RWPE1 (cell line): ENCODE measurements around the gene DNAH2.
A peak's percentile ranks its signal among the peaks of the same experiment; 100 is the strongest.

Experiments
- CTCF ChIA-PET: fragments of 350-600 bp; sonication (Branson Sonifier 250); formaldehyde crosslinking; extraction: SDS; loops from one replicate; lab custom pipeline; 2021; lab: Yijun Ruan, JAX
- POLR2A ChIA-PET: fragments of 400-600 bp; formaldehyde crosslinking; extraction: SDS; loops from one replicate; lab custom pipeline; 2020; ENCODE audit warnings: antibody characterized with exemption; ENCODE audit not compliant: low non-redundant PET; lab: Yijun Ruan, JAX
- DNase-seq: peaks from one replicate; pipeline ENCODE4 v3.0.0; 2012; ENCODE audit warnings: low spot score
- H3K27ac ChIP-seq: fragments of 450-650 bp; 2 replicates; pipeline ENCODE4 v1.5.1; 2017
- CTCF ChIP-seq: fragments of 450-650 bp; conservative IDR thresholded peaks from 2 replicates; pipeline ENCODE4 v1.5.1; 2017; ENCODE audit warnings: low read depth, mild to moderate bottlenecking

DNAH2 gene

GRCh38 chr17:7840875-7841274 is 123.3 kb downstream of the DNAH2 start:
- ChIA-PET POLR2A (no interaction called here), CTCF (interaction anchor here (0.6 kb wide), 2 partner anchors 21 to 148 kb away, joined by 3 read pairs; no protein-coding TSS in a partner anchor)
- DNase-seq, result no peak
- no peak for TF ChIP-seq CTCF
- H3K27ac ChIP-seq, result peak overlapping the region; percentile 94

DNA sequence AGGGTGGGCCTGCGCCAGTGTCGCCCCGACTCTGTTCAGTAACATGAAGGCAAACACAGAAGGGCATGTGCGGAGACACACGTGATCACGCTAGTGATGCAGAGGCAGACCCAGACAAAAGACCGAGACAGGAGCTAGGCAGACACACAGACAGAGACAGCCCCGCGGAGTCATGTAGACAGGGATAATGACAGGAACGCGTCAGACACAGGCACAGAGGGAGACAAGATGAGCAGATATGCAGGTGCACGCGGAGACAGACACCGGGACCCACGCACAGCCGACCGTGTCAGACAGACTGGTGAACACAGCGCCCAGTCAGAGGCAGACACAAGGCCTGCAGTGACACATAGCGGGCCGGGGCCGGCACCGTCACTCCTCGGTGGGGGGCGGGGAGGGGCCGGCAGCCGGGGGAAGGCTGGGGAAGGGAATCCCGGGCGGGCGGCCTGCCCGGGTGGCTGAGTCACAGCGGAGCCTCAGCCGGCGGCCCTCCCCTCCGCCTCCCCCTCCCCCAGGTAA is 123.9 kb downstream of the DNAH2 start:
- ChIA-PET POLR2A (no interaction called here), CTCF (interaction anchor here (0.6 to 1.3 kb wide), 2 partner anchors 21 to 98 kb away, joined by 3 read pairs; no protein-coding TSS in a partner anchor)
- TF ChIP-seq CTCF, result peak; percentile 42
- DNase-seq, result peak; percentile 81
- H3K27ac ChIP-seq, result peak overlapping the region; percentile 94

DNA sequence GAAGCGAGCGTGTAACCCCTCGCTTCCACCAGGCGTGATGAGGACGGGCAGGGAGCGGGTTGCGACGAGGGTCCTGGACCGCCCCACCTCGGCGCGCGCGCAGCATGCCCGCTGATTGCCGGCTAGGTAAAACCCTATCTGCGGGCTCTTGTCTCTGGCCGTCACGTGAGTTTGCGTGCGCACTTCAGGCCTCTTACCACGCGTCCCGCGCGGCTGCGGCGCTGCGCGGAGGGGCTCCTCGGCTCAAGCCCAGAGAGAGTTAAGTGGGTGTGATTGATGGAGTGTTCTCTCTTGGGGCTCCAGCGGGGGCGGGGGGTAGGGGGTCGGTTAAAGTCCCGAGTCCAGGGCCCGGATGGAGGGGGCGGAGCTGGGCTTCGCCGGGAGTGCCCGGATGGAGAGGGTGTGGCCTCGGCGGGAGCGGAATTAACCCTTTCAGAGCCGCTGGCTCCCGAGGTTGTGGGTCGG is 124.4 kb downstream of the DNAH2 start:
- peak; percentile 84 for DNase-seq
- ChIA-PET CTCF (interaction anchor here (1.3 kb wide), 1 partner anchor 98 kb away, joined by 3 read pairs; no protein-coding TSS in a partner anchor), POLR2A (interaction anchor here (1.5 kb wide), 1 partner anchor 9 kb away, joined by 5 read pairs; no protein-coding TSS in a partner anchor)
- TF ChIP-seq CTCF, result no peak
- H3K27ac ChIP-seq, result peak overlapping the region; percentile 94

DNA sequence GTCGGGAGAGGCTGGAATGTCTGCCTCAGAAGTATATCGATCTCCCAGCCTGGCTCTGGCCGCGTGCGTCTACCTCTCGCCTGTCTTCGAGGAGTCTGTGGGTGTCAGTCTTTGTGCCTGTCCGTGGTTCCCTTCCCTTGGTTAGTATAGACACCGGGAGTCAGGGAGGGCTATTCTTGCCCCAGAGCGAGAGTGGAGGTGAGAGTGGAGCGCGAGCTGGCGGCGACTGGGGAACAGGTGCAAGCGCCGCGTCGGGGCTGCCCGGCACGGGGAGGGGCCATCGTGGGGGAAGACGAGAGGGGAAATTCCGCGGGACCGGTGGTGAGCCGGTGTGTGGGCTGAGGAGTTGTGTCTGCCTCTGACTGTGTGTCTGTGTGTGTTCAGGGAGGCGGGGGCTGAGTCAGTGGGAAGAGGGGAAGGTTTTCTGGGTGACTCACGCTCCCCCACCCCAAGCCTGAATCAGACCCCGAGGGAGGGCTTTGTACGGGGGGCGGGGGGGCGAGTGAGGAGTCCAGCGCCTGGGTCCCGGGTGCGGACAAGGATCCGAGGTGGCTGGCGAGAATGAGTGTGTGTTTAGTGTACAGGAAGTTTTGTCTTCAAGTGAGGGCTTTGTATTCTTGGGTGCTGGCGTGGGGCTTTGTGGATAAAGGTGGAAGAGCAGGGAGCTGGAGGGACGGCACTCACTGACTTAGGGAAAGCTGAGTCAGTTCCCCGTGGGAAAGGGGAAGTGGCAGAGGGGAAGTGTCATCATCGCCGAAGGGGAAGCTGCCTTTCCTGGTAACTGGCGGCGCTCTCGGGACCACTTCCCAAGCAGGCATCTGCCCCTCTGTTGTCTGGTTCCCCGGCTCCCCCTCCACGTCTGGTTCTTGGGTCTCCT is 125.1 kb downstream of the DNAH2 start:
- no peak for TF ChIP-seq CTCF
- peak overlapping the region; percentile 94 for H3K27ac ChIP-seq

GRCh38 chr17:7843257-7843535 is 125.7 kb downstream of the DNAH2 start:
- no peak for DNase-seq
- H3K27ac ChIP-seq, result peak overlapping the region; percentile 94
- CTCF ChIA-PET, result interaction anchor here (0.5 to 1.2 kb wide), 4 partner anchors 10 to 214 kb away, joined by 3 to 5 read pairs (median 4); partner anchors contain the start of gene TP53
- no peak for TF ChIP-seq CTCF
- POLR2A ChIA-PET, result interaction anchor here (1.2 to 1.5 kb wide), 2 partner anchors 8 to 14 kb away, joined by 3 to 5 read pairs; partner anchors contain the start of gene NAA38

More for the DNA sequence above, 125.1 kb downstream of the DNAH2 start:
- ChIA-PET POLR2A (interaction anchor here (1.2 to 1.5 kb wide), 2 partner anchors 9 to 14 kb away, joined by 3 to 5 read pairs; partner anchors contain the start of gene NAA38), CTCF (interaction anchor here (0.5 to 1.3 kb wide), 5 partner anchors 9 to 215 kb away, joined by 3 to 5 read pairs (median 3); partner anchors contain the start of gene TP53)
- no peak for DNase-seq
